ENCODE data around the gene TPBGL.

The TPBGL gene

GRCh38 chr11:75246671-75247350 is 6.2 kb downstream of the TPBGL start:
- DNase-seq = no peak

GRCh38 chr11:75248924-75249256 is 8.3 kb downstream of the TPBGL start:
- no peak for DNase-seq

GRCh38 chr11:75249704-75250103 is 9.1 kb downstream of the TPBGL start:
- no peak for DNase-seq

DNA sequence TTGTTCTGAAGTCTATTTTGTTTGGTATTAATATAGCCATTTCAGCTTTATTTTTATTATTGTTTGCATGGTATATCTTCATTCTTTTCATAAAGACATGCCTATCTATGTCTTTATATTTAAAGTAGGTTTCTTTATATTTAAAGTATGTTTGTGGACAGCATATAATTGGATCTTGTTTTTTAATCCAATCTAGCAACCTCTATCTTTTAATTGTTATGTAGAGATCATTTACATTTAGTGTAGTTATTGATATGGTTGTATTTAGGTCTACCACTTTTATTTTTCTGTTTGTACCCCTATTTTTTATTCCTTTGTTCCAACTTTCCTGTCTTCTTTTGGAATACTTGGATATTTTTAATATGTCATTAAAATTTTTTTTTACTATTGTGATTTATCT is 13.8 kb downstream of the TPBGL start:
- DNase-seq = no peak

- DNase-seq = no peak
Measured at GRCh38 chr11:75260396-75261170, 20.0 kb downstream of the TPBGL start.

DNA sequence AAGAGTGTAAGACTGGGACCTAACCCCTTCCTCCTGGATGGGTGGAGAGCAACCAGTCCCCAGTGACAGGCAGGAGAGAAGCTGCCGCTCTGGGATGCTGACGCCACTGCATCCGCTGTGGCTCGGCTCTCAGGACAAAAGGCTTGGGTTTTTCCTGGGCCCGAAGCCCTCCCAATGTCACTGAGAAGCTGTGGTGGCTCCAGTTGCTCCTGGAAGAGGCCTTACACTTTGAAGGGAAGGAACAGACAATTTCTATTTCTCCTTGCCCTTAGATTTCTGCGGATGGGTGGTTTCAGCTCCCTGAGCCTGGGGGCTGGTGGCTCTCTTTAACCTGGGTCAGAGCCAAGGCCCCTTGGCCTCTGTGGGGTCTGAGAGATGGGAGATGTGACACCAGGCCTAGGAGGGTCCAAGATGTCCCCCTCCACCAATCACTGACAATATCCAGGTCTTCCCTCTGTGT is 21.4 kb downstream of the TPBGL start:
- no peak for DNase-seq

DNA sequence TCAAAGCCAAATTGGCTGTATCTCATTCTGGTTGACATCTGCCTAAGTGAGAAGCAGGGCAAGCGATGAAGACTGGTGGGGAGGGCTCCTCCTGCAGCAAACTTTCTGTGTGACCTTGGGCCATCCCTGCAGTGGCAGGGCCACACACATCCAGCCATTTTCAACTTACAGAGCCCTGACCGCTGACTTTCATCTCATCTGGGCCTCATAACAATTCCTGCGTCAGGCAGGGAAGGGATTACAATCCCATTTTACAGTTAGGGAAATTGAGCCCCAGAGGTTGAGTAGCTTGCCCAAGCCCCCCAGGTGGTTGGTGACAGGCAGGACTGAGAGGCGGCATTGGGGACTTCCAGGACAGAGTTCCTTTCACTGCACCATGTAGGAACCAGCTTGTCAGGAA is 21.9 kb downstream of the TPBGL start:
- DNase-seq = no peak

DNA sequence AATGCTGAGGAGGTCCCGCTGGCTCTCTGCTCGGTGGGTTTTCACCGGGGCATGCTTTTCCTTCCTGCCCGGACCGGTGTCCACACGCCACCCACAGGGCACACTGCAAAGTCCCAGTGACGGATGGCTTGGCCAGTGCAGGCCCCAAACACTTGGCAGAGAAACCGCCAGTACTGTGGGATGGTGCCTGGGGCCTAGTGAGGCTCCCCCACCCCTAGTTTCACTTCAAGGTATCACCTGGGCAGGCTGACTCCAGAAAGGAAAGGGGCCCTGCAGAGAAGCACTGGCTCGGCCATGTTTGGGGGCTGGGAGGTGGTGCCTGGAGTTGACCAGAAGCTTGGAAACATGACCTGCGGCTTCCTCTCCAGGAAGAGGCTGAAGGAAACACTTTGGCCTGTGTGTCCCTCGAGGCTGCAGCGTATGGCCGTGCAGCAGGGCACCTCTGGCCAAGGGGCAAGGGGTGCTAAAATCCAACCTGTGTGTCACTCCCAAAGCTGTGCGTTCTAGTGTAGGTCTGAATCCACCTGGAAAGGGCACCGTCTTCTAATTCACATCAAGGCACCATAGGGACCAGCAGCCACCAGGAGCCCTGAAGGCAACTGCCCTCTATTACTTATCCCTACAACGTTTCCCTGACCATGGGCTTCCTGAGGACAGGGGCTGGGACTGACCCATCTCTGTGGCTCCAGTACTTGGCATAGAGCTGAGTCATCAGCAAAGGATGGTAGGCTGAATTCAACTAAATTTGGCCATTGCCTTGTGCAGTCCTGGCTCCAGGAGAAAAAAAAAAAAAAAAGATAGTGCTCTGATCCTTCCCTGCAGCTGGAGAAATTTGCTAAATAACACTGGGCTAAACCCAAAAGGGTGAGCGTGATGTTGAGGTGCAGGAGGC is 22.6 kb downstream of the TPBGL start:
- no peak for DNase-seq

DNA sequence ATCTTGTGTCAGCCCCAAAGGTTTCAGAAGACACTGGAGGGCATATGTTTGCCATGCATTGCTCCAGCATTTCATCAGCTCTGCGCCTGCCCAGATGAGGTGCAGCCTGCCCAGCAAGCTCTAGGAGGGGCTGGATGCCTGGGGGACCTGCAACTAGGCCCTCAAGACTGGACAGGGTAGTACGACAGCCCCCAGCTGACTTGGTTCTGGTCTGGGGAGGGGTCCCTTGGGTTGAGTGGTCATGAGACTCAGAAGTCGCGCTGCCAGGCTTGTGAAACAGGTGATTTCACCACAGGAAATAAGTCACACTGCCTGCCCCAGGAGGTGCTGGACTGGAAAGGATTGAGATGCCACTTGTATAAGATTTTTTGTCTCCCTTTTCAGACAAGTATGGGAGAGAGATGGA is 23.4 kb downstream of the TPBGL start:
- DNase-seq = no peak

DNA sequence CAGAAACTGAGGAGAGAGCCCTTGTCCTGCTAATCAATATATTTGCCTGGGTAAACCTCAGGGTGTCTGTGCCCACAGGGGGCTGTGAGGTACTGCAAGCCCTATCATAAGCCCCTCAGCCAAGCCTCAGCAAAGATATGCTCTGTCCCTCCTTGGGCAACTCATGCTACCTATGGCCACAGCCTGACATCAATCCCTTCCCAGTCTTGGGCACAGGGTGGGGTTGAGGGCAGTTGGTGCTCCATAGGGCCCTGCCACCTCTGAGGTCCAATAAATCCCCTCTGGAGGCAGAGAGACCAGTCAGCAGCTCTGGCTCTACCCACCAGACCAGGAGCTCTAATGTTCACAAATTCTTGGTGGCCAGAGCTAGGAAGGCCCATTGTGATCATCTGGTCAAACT is 23.8 kb downstream of the TPBGL start:
- DNase-seq = no peak

DNA sequence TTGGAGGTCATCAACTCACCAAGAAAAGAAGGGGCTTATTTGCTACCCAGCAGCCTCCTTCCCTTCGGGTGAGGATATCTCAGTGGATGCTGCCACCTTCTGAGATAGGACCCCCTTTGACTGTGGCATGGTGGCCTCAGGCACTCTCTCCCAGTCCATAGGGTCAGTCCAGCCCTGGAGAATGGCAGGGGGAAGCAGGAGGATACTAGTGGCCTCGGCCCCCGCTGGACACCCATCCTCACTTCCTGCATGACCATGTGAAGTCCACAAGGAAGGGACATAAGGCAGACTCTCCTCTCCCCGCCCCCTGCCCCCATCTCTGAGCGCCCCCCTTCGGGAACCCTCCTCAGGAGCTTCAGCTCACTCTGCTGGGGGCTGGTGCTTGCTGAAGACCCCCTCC is 24.4 kb downstream of the TPBGL start:
- no peak for DNase-seq

DNA sequence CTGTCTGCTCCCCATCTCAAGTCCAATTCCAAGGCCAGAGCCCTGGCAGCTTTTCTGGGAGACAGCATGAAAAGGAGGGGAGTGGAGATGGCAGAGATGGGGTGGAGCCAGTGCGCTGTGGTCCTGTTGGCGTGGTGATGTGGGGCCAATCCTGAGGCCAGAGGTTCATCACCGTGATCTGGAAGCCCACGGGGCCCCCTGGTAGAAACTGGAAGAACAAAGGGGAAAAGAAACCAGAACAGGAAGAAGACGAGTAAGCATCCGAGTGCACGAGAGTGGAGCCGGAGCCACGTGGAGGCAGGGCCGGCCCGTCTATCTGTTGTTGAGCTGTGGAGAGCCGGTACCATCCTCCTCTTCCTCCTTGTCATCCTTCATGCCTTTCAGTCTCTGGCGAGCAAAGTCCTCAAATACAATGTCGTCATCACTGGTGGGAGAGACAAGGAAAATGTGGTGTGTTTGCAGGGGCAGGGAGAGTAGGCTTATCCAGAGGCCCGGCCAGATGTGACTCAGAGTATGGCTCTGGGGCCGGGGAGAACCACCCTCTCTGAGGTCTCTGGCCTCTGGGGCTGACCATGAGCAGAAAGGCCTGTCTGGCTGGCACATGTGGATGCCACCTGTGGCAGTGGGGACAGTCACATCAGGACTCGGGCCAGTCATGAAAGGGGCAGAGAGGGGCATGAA is 25.4 kb downstream of the TPBGL start:
- DNase-seq = no peak

- peak in 1 of 2 experiments; percentile 39 for DNase-seq
Measured at GRCh38 chr11:75267171-75267970, 26.8 kb downstream of the TPBGL start.

DNA sequence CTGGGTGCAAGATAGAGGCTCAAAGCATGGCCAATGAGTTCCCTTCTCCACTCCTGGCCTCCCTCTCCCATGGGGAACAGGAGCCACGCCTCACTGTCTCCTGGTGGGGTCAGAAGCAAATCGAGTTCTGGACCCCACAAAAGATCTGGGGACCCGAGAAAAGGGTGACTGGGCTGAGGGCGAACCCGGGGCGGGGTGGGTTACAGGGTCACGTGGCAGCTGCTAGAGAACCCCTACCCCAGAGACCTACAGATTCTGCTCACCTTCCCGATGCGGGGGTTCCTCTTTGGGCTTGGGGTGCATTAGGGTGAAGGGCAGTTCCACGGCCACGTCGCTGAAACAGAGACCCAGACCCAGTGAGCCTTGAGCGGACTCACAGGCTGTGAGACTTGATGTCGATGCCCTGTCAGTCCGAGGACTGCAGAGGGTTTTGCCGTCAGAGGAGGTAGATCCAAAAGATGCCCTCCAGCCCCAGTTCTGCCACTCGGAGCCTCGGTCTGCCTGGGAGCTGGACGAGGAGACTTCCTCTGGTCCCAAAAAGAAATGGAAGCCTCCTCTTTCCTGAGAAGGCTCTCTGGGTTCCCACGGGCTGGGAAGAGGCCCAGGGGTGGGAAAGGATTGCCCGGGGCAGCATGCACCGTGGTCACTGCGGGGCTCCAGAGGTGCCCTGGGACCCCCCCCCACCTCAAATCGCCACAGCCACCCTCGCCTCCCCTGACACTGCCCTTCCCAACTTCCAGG is 28.2 kb downstream of the TPBGL start:
- no peak for DNase-seq

- DNase-seq = no peak
Measured at GRCh38 chr11:75269367-75269660, 28.7 kb downstream of the TPBGL start.

DNA sequence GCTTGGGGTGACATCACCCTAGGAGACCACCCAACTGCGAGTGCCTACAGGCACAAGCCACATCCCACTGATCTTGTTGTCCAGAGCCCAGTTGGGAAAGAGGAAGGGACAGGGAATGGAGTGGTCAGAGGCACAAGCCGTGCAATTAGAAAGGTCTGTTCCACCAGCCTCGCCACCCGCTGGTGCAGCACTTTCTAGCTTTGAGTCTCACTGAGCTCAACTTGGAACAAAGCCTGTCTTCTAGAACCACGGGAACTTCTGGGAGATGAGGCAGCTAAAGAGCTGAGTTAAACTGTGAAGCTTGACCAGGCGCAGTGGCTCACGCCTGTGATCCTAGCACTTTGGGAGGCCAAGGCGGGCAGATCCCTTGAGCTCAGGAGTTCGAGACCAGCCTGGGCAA is 29.3 kb downstream of the TPBGL start:
- no peak for DNase-seq

GRCh38 chr11:75270896-75271418 is 30.4 kb downstream of the TPBGL start:
- no peak for DNase-seq

GRCh38 chr11:75271730-75272129 is 31.2 kb downstream of the TPBGL start:
- no peak for DNase-seq

GRCh38 chr11:75272391-75272790 is 31.8 kb downstream of the TPBGL start:
- DNase-seq = no peak

DNA sequence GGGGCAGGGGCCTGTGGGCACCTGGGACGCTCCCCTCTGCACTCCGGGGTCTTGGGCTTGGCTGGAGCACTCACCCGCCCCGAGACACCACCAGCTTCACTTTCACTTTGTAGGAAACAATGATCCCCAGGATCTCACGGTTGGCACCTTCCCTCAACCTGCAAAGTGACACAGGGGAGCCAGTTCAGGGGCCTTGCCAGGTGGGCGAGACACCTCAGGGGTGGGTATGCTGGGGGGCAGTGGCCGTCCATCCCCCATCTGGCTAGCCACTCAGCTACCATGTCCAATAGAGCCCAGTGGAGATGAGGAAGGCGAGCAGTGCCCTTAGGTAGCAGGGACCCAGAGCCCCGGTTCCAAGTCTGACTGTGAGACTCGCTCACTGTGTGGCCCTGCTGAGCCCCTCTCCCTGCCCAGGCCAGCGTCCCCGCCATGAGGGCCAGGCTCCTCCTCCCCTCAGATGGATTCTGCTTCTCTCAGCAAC is 32.3 kb downstream of the TPBGL start:
- DNase-seq = no peak
